ENCODE data around the gene TMEM63C. TPM values are rescaled to one million over a fixed set of nuclear protein-coding genes. Genes with fewer than 3 reads are reported as not detected.
A peak's percentile ranks its signal among the peaks of the same experiment; 100 is the strongest.

TMEM63C gene
- total RNA-seq, 1 donor from 2014 or later: 4.6 TPM

- peaks cover 30% of the 10 kb centered on the region for H3K27me3 Mint-ChIP-seq
- no peaks in the 10 kb centered on the region for H3K9me3 Mint-ChIP-seq
Observed at GRCh38 chr14:77205566-77205965, 24.0 kb downstream of the TMEM63C start.

GRCh38 chr14:77206261-77206824 is 24.7 kb downstream of the TMEM63C start:
- no peak overlapping the region for H3K4me3 Mint-ChIP-seq
- H3K27me3 Mint-ChIP-seq: peaks cover 31% of the 10 kb centered on the region
- no peaks in the 10 kb centered on the region for H3K4me1 Mint-ChIP-seq (ENCODE audit: unreplicated experiment)
- no peak for DNase-seq (ENCODE audit: extremely low spot score, unreplicated experiment)
- H3K9me3 Mint-ChIP-seq: no peaks in the 10 kb centered on the region
- H3K36me3 Mint-ChIP-seq: no peaks in the 10 kb centered on the region
- no peak for TF ChIP-seq CTCF (conservative IDR thresholded peaks at IDR 0.05)
- H3K27ac Mint-ChIP-seq: no peak overlapping the region

More at GRCh38 chr14:77205566-77205965, 24.0 kb downstream of the TMEM63C start:
- Mint-ChIP-seq H3K4me1 (ENCODE audit: unreplicated experiment) (no peaks in the 10 kb centered on the region), H3K4me3 (no peak overlapping the region), H3K36me3 (no peaks in the 10 kb centered on the region), H3K27ac (no peak overlapping the region)
- no peak for DNase-seq (ENCODE audit: extremely low spot score, unreplicated experiment)
- TF ChIP-seq CTCF (conservative IDR thresholded peaks at IDR 0.05): no peak

GRCh38 chr14:77206877-77207389 is 25.3 kb downstream of the TMEM63C start:
- no peak for DNase-seq (ENCODE audit: extremely low spot score, unreplicated experiment)
- Mint-ChIP-seq H3K27ac (no peak overlapping the region), H3K4me1 (ENCODE audit: unreplicated experiment) (no peaks in the 10 kb centered on the region), H3K9me3 (no peaks in the 10 kb centered on the region), H3K27me3 (peaks cover 32% of the 10 kb centered on the region), H3K36me3 (no peaks in the 10 kb centered on the region), H3K4me3 (no peak overlapping the region)
- TF ChIP-seq CTCF (conservative IDR thresholded peaks at IDR 0.05): no peak

GRCh38 chr14:77208291-77208978 is 26.8 kb downstream of the TMEM63C start:
- Mint-ChIP-seq H3K4me1 (ENCODE audit: unreplicated experiment) (no peaks in the 10 kb centered on the region), H3K27me3 (peaks cover 37% of the 10 kb centered on the region), H3K9me3 (no peaks in the 10 kb centered on the region), H3K27ac (no peak overlapping the region), H3K36me3 (no peaks in the 10 kb centered on the region), H3K4me3 (no peak overlapping the region)
- TF ChIP-seq CTCF (conservative IDR thresholded peaks at IDR 0.05): no peak
- peak; percentile 83 for DNase-seq (ENCODE audit: extremely low spot score, unreplicated experiment)

- Mint-ChIP-seq H3K27me3 (peaks cover 39% of the 10 kb centered on the region), H3K4me3 (no peak overlapping the region), H3K4me1 (ENCODE audit: unreplicated experiment) (no peaks in the 10 kb centered on the region), H3K36me3 (no peaks in the 10 kb centered on the region), H3K9me3 (no peaks in the 10 kb centered on the region), H3K27ac (no peak overlapping the region)
- no peak for DNase-seq (ENCODE audit: extremely low spot score, unreplicated experiment)
- TF ChIP-seq CTCF (conservative IDR thresholded peaks at IDR 0.05): no peak
Observed at GRCh38 chr14:77208979-77209318, 27.4 kb downstream of the TMEM63C start.

Measured in type B pancreatic cell (in vitro differentiated cells).